HG03135 (cell line): Measurements from ENCODE around the gene SCN4A.
"Not testable (repeated sequence)": the region's sequence is repeated elsewhere in the genome, so short reads cannot be mapped to it uniquely, and the experiment has no call there.

ENCODE experiments used
- ATAC-seq: cut with Tn5 transposase; IDR thresholded peaks from one replicate; pipeline ENCODE4 v1.9.1; 2021; ENCODE audit warnings: mild to moderate bottlenecking, moderate library complexity; ENCODE audit not compliant: unreplicated experiment

SCN4A gene

DNA sequence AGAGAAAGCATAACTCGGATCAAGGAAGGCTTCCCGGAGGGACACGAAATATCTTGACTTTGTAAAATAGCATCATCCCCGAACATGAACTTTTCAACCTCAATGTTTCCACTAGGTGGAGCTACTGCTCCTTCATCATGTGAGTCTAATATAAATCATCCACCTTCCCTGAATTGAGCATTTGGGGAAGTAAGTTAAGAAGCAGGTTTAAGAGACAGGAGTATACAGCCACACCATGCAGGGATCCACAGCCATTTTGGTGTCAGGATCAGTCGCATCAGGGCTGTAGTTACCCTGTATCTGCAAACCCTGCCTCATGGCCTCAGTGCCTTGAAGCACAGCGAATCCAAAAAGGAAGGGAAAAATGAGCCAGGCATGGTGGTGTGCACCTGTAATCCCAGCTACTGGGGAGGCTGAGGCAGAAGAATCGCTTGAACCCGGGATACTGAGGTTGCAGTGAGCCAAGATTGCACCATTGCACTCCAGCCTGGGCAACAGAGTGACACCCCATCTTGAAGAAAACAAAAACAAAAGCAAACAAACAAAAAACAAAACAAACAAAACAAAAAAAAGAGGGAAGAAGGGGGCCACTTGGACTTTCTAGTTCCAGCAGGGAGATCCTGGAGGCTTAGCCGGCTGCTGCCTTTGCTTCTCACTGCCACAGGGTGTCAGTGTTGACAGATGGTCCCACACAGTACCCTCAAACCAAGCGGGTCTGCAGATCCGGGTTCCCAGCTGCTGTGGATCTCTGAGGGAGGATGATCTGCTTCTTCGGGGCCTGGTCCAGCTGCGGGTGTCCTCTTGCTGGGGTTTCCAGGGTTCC, 83.5 kb downstream of the SCN4A start:
- not testable (repeated sequence) for ATAC-seq
